ENCODE measurements around the gene PIEZO2. TPM values are rescaled to one million over a fixed set of nuclear protein-coding genes. Genes with fewer than 3 reads are reported as not detected.

The PIEZO2 gene
- total and polyA plus RNA-seq, 11 donors: 0.04 to 4.9 (median 0.20) TPM; not detected in 2

GRCh38 chr18:10705786-10706185, 443.6 kb downstream of the PIEZO2 start:
- TF ChIP-seq POLR2A (IDR thresholded peaks at IDR 0.05) (no peak), CTCF (IDR thresholded peaks at IDR 0.05) (no peak)
- DNase-seq (no peak), ATAC-seq (no peak)
- H3K9me3 ChIP-seq: no peaks in the 10 kb centered on the region
- H3K27ac ChIP-seq: no peak overlapping the region
- WGBS, 4 donors: 67 to 79% (median 73%) methylated on average over 3 of the region's 3 CpGs
- H3K4me1 ChIP-seq: no peaks in the 10 kb centered on the region
- intact Hi-C loops (cut with DNase I): no loop called here
- no peaks in the 10 kb centered on the region for H3K27me3 ChIP-seq
- H3K4me3 ChIP-seq: no peak overlapping the region
- H3K36me3 ChIP-seq: no peaks in the 10 kb centered on the region

- 88 to 93% (median 91%) methylated on average over 13 to 17 of the region's 17 CpGs for WGBS, 4 donors
- H3K36me3 ChIP-seq: no peaks in the 10 kb centered on the region
- ATAC-seq: no peak
- H3K27ac ChIP-seq: no peak overlapping the region
- TF ChIP-seq CTCF (IDR thresholded peaks at IDR 0.05) (no peak), POLR2A (IDR thresholded peaks at IDR 0.05) (no peak)
- DNase-seq: no peak
- H3K4me1 ChIP-seq: no peaks in the 10 kb centered on the region
- no peaks in the 10 kb centered on the region for H3K27me3 ChIP-seq
- no peaks in the 10 kb centered on the region for H3K9me3 ChIP-seq
- intact Hi-C loops (cut with DNase I): no loop called here
- no peak overlapping the region for H3K4me3 ChIP-seq
These were observed 444.1 kb downstream of the PIEZO2 start for GRCh38 chr18:10705291-10705690.

GRCh38 chr18:10702206-10702605, 447.2 kb downstream of the PIEZO2 start:
- no peak for TF ChIP-seq CTCF (IDR thresholded peaks at IDR 0.05)
- TF ChIP-seq POLR2A (IDR thresholded peaks at IDR 0.05): no peak
- no peaks in the 10 kb centered on the region for H3K4me1 ChIP-seq

GRCh38 chr18:10690366-10690765, 459.0 kb downstream of the PIEZO2 start:
- no peak overlapping the region for H3K4me3 ChIP-seq
- TF ChIP-seq POLR2A (IDR thresholded peaks at IDR 0.05): no peak
- TF ChIP-seq CTCF (IDR thresholded peaks at IDR 0.05): no peak
- H3K4me1 ChIP-seq: no peaks in the 10 kb centered on the region
- H3K27me3 ChIP-seq: no peaks in the 10 kb centered on the region
- H3K9me3 ChIP-seq: no peaks in the 10 kb centered on the region
- intact Hi-C loops (cut with DNase I): no loop called here
- WGBS, 4 donors: 64 to 75% (median 68%) methylated on average over 7 of the region's 7 CpGs
- ATAC-seq: no peak
- no peak for DNase-seq
- H3K27ac ChIP-seq: no peak overlapping the region
- no peaks in the 10 kb centered on the region for H3K36me3 ChIP-seq

More at GRCh38 chr18:10702206-10702605, 447.2 kb downstream of the PIEZO2 start:
- DNase-seq (no peak), ATAC-seq (no peak)
- intact Hi-C loops (cut with DNase I): no loop called here
- H3K4me3 ChIP-seq: no peak overlapping the region
- H3K36me3 ChIP-seq: no peaks in the 10 kb centered on the region
- no peaks in the 10 kb centered on the region for H3K27me3 ChIP-seq
- H3K27ac ChIP-seq: no peak overlapping the region
- H3K9me3 ChIP-seq: no peaks in the 10 kb centered on the region
- 82 to 95% (median 91%) methylated on average over 8 of the region's 8 CpGs for WGBS, 4 donors

Measured in heart left ventricle (tissue), 16 donors.